Measurements from ENCODE around the gene CPNE5.

DNA sequence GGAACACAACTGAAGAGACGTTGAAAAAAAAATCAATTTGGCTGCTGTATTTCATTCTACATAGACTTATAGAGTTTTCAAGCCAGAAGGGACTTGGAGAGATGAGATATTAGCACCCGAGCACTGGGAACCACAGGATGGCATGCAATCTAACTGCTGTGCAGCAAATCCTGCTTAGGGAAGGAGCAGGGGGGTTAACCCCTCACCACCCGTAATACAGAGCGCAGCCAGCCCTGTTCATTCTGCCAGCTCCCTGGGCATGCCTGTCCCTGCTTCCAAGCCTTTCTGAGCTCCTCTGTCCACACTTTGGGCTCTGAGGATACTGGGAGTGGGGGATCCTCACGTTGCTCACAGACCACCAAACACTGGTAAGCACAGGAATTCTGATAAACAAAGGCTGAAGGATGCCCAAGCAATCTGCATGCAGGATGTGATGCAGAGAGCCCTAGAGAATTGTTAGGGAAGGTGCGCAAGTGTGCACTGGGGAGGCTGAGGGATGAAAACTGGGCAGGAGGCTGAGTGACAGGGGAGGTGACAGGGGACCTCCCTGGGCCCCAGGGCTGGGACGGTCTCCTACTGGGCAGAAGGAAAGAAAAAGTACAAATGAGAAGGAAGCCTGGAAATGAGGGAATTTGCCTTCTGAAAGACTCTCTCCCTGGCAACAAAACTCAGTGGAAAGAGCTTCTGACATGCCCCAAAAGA lies 34.0 kb downstream of the CPNE5 start:
- TF ChIP-seq POLR2A (IDR thresholded peaks at IDR 0.05) (no peak), EP300 (IDR thresholded peaks at IDR 0.05) (no peak)
- TF ChIP-seq, protein P1, sequence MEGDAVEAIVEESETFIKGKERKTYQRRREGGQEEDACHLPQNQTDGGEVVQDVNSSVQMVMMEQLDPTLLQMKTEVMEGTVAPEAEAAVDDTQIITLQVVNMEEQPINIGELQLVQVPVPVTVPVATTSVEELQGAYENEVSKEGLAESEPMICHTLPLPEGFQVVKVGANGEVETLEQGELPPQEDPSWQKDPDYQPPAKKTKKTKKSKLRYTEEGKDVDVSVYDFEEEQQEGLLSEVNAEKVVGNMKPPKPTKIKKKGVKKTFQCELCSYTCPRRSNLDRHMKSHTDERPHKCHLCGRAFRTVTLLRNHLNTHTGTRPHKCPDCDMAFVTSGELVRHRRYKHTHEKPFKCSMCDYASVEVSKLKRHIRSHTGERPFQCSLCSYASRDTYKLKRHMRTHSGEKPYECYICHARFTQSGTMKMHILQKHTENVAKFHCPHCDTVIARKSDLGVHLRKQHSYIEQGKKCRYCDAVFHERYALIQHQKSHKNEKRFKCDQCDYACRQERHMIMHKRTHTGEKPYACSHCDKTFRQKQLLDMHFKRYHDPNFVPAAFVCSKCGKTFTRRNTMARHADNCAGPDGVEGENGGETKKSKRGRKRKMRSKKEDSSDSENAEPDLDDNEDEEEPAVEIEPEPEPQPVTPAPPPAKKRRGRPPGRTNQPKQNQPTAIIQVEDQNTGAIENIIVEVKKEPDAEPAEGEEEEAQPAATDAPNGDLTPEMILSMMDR (IDR thresholded peaks at IDR 0.05): no peak

Measured in ovary (tissue), 3 donors.